DND-41 (cell line): Measurements from ENCODE around the gene SECISBP2.

Experiments
- ATAC-seq: fragments of 200-7000 bp; cut with Tn5 transposase; 3 replicates; pipeline ENCODE4 v1.9.1; 2021; ENCODE audit warnings: low read depth; ENCODE audit not compliant: insufficient read depth
- DNase-seq: peaks from one replicate; pipeline ENCODE4 v3.0.0-alpha.2; 2020
- H2AFZ ChIP-seq: 2 replicates; pipeline ENCODE4 v1.6.0; 2012; ENCODE audit warnings: low read depth, low read length
- H3K27ac ChIP-seq: 2 replicates; pipeline ENCODE4 v1.5.1; 2012; ENCODE audit warnings: low read length, inconsistent platforms
- H3K27me3 ChIP-seq: fragments of 200-600 bp; sonication (generic); 2 replicates; pipeline ENCODE4 v1.6.0; 2012; ENCODE audit warnings: low read length, mild to moderate bottlenecking, inconsistent platforms; ENCODE audit not compliant: insufficient read depth, poor library complexity
- H3K36me3 ChIP-seq: 2 replicates; pipeline ENCODE4 v1.5.1; 2012; ENCODE audit warnings: low read length, inconsistent platforms; ENCODE audit not compliant: insufficient read depth
- H3K4me1 ChIP-seq: 2 replicates; pipeline ENCODE4 v1.5.1; 2012; ENCODE audit warnings: mild to moderate bottlenecking, low read length; ENCODE audit not compliant: insufficient read depth
- H3K4me2 ChIP-seq: 2 replicates; pipeline ENCODE4 v1.6.0; 2012; ENCODE audit warnings: mild to moderate bottlenecking, moderate library complexity, low read length, inconsistent platforms; ENCODE audit not compliant: insufficient read depth
- H3K4me3 ChIP-seq, 2 experiments: fragments of 200-600 bp in 1 of 2; shearing (Covaris generic) in 1 of 2; 2 replicates each; pipeline ENCODE4 v1.5.1; 2012 to 2016; ENCODE audit warnings: inconsistent platforms in 2 of 2, low read length in 2 of 2, mild to moderate bottlenecking in 2 of 2, low read depth in 1 of 2, moderate library complexity in 1 of 2
- H3K79me2 ChIP-seq: 2 replicates; pipeline ENCODE4 v1.6.0; 2012; ENCODE audit warnings: low read length, inconsistent platforms; ENCODE audit not compliant: insufficient read depth
- H3K9ac ChIP-seq: 2 replicates; pipeline ENCODE4 v1.6.0; 2012; ENCODE audit warnings: low read depth, mild to moderate bottlenecking, inconsistent platforms, low read length, moderate library complexity
- H3K9me3 ChIP-seq: 2 replicates; pipeline ENCODE4 v1.5.1; 2012; ENCODE audit warnings: low read length, moderate library complexity, mild to moderate bottlenecking, inconsistent platforms; ENCODE audit not compliant: insufficient read depth, severe bottlenecking
- H4K20me1 ChIP-seq: 2 replicates; pipeline ENCODE4 v1.6.0; 2012; ENCODE audit warnings: low read length; ENCODE audit not compliant: insufficient read depth
- EZH2 ChIP-seq: IDR thresholded peaks from 3 replicates; pipeline ENCODE4 v1.6.1; 2012; ENCODE audit warnings: borderline replicate concordance, low read depth, mild to moderate bottlenecking, moderate library complexity, low read length, inconsistent platforms; ENCODE audit not compliant: severe bottlenecking
- TF ChIP-seq, protein P1 (sequence below): IDR thresholded peaks from 2 replicates; pipeline ENCODE4 v1.5.1; 2012; ENCODE audit warnings: borderline replicate concordance, low read length, moderate library complexity, mild to moderate bottlenecking; ENCODE audit not compliant: poor library complexity, severe bottlenecking; ENCODE audit errors: extremely low read depth

The SECISBP2 gene

DNA sequence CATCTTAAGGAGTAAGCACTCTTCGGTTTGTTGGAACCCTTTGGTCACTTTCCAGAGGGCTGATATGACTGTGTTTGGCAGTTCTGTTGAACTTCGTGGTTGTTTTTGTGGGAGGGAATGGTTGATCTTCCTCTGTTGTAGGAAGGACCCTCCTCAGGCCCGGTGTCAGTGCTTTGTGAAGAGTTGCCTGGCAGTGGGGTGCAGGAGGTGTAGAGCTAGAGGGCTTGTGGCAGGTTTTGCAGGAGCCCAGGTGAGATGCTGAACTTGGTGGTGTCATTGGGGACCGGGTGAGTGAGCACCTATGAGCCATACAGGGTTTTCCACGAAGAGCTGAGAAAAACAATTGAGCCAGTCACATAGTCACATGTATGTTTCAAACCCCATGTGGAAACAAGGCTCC is 27.2 kb downstream of the SECISBP2 start:
- TF ChIP-seq EZH2 = no peak
- TF ChIP-seq, protein P1, sequence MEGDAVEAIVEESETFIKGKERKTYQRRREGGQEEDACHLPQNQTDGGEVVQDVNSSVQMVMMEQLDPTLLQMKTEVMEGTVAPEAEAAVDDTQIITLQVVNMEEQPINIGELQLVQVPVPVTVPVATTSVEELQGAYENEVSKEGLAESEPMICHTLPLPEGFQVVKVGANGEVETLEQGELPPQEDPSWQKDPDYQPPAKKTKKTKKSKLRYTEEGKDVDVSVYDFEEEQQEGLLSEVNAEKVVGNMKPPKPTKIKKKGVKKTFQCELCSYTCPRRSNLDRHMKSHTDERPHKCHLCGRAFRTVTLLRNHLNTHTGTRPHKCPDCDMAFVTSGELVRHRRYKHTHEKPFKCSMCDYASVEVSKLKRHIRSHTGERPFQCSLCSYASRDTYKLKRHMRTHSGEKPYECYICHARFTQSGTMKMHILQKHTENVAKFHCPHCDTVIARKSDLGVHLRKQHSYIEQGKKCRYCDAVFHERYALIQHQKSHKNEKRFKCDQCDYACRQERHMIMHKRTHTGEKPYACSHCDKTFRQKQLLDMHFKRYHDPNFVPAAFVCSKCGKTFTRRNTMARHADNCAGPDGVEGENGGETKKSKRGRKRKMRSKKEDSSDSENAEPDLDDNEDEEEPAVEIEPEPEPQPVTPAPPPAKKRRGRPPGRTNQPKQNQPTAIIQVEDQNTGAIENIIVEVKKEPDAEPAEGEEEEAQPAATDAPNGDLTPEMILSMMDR = no peak
- DNase-seq (no peak), ATAC-seq (no peak)
- H3K4me3 ChIP-seq = no peak overlapping the region
- no peak overlapping the region for H3K27ac ChIP-seq
- H3K79me2 ChIP-seq = peaks cover 6% of the 10 kb centered on the region; the same call in 1 of the 2 replicates
- H3K4me2 ChIP-seq = no peak overlapping the region
- H3K9me3 ChIP-seq = no peaks in the 10 kb centered on the region
- H2AFZ ChIP-seq = no peak overlapping the region
- H3K4me1 ChIP-seq = no peaks in the 10 kb centered on the region
- H3K36me3 ChIP-seq = peaks cover 97% of the 10 kb centered on the region
- peaks cover 5% of the 10 kb centered on the region; the same call in 1 of the 2 replicates for H4K20me1 ChIP-seq
- H3K27me3 ChIP-seq = no peaks in the 10 kb centered on the region
- H3K9ac ChIP-seq = no peak overlapping the region

DNA sequence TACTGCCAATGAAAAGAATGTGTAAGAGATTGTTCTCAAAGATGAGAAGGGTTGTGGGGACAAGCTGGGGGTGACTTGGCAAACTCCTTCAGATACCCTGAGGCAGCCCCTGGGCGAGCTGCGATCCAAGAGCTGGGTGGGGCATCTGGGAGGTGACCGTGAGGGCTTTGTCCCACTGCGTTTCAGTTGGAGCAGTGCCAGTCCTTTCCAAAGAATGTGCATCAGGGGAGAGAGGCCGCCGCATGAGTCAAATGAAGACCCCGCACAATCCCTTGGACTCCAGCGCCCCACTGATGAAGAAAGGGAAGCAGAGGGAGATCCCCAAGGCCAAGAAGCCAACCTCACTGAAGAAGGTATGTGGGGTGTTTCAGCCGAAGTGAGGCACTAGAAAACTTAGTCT is 28.4 kb downstream of the SECISBP2 start:
- no peak for DNase-seq
- Histone ChIP-seq H3K4me2 (no peak overlapping the region), H3K9me3 (no peaks in the 10 kb centered on the region), H4K20me1 (peaks cover 10% of the 10 kb centered on the region; the same call in 1 of the 2 replicates), H3K27me3 (no peaks in the 10 kb centered on the region), H3K27ac (no peak overlapping the region), H3K36me3 (peaks cover 97% of the 10 kb centered on the region), H3K4me1 (no peaks in the 10 kb centered on the region), H2AFZ (no peak overlapping the region), H3K4me3 (no peak overlapping the region), H3K79me2 (peaks cover 6% of the 10 kb centered on the region; the same call in 1 of the 2 replicates), H3K9ac (no peak overlapping the region)
- no peak for ATAC-seq
- TF ChIP-seq EZH2 = no peak
- TF ChIP-seq, protein P1 = no peak

DNA sequence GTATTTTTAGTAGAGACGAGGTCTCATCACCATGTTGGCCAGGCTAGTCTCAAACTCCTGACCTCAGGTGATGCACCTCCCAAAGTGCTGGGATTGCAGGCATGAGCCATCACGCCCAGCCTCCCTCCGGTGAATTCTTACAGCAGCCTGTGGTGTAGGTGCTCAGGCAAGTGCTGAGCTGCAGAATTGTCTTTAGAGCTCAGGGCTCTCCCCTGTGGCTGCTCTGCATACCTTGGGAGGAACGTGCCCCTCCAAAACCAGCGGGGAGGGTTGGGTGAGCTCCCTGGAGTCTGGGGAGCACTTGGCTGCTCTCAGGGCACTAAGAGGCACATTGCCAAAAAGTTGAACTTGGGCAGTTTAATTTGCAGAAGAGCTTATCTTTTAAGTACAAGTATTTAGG is 29.4 kb downstream of the SECISBP2 start:
- Histone ChIP-seq H3K4me1 (no peaks in the 10 kb centered on the region), H2AFZ (no peak overlapping the region), H3K4me3 (no peak overlapping the region), H3K36me3 (peaks cover 96% of the 10 kb centered on the region), H4K20me1 (peaks cover 13% of the 10 kb centered on the region; the same call in 1 of the 2 replicates), H3K9ac (no peak overlapping the region), H3K9me3 (no peaks in the 10 kb centered on the region), H3K4me2 (no peak overlapping the region), H3K27ac (no peak overlapping the region), H3K79me2 (peaks cover 6% of the 10 kb centered on the region; the same call in 1 of the 2 replicates), H3K27me3 (no peaks in the 10 kb centered on the region)
- TF ChIP-seq, protein P1 = no peak
- no peak for TF ChIP-seq EZH2
- DNase-seq (no peak), ATAC-seq (no peak)

DNA sequence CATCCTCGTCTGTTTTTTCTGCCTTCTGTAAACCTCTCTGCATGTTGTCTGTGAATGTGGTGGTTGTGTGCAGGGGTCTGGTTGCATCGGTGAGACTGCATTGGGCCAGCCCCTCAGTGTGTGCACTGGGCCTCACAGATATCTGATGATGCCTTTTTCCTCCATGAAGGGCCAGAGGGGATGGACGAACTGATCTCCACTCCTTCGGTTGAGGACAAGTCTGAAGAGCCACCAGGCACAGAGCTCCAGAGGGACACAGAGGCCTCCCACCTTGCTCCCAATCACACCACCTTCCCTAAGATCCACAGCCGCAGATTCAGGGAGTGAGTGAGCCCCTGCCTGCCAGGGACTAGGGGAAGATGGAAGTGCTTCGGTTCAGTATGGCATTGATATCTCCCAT is 31.3 kb downstream of the SECISBP2 start:
- ATAC-seq (no peak), DNase-seq (no peak)
- H3K9ac ChIP-seq = no peak overlapping the region
- no peak overlapping the region for H3K4me3 ChIP-seq
- no peak overlapping the region for H2AFZ ChIP-seq
- H3K79me2 ChIP-seq = peaks cover 7% of the 10 kb centered on the region; the same call in 1 of the 2 replicates
- no peaks in the 10 kb centered on the region for H3K27me3 ChIP-seq
- H3K27ac ChIP-seq = no peak overlapping the region
- TF ChIP-seq, protein P1 = no peak
- no peak for TF ChIP-seq EZH2
- H3K9me3 ChIP-seq = no peaks in the 10 kb centered on the region
- H4K20me1 ChIP-seq = peaks cover 13% of the 10 kb centered on the region; the same call in 1 of the 2 replicates
- no peaks in the 10 kb centered on the region for H3K4me1 ChIP-seq
- peaks cover 97% of the 10 kb centered on the region for H3K36me3 ChIP-seq
- H3K4me2 ChIP-seq = no peak overlapping the region
